LNCAP (cell line): ENCODE data around the gene GRK5.

Experiments used
- CTCF ChIP-seq: fragments of 450-650 bp; IDR thresholded peaks from 2 replicates; pipeline ENCODE4 v1.5.1; 2017; ENCODE audit warnings: mild to moderate bottlenecking

Gene GRK5

GRCh38 chr10:119401671-119402395, 194.5 kb downstream of the GRK5 start:
- no peak for TF ChIP-seq CTCF

GRCh38 chr10:119403921-119404320, 196.6 kb downstream of the GRK5 start:
- no peak for TF ChIP-seq CTCF

GRCh38 chr10:119404719-119405519, 197.5 kb downstream of the GRK5 start:
- no peak for TF ChIP-seq CTCF

GRCh38 chr10:119405520-119405807, 198.1 kb downstream of the GRK5 start:
- no peak for TF ChIP-seq CTCF

GRCh38 chr10:119406137-119406536, 198.8 kb downstream of the GRK5 start:
- TF ChIP-seq CTCF: no peak

- no peak for TF ChIP-seq CTCF
Observed at GRCh38 chr10:119406601-119407253, 199.4 kb downstream of the GRK5 start.

- no peak for TF ChIP-seq CTCF
Observed at GRCh38 chr10:119407254-119407777, 199.9 kb downstream of the GRK5 start.
